Osteoblast (primary cell): ENCODE measurements around the gene TNS3. TPM values are rescaled to one million over a fixed set of nuclear protein-coding genes. Genes with fewer than 3 reads are reported as not detected.

ENCODE experiments used
- DNase-seq: peaks from one replicate; pipeline ENCODE4 v3.0.0; 2011; ENCODE audit warnings: low spot score, mixed read lengths; ENCODE audit not compliant: insufficient read length; ENCODE audit errors: missing footprints
- H2AFZ ChIP-seq: 2 replicates; pipeline ENCODE4 v1.6.0; 2011; ENCODE audit warnings: mild to moderate bottlenecking, low read length
- H3K27ac ChIP-seq: 2 replicates; pipeline ENCODE4 v1.5.1; 2011; ENCODE audit warnings: mild to moderate bottlenecking, low read depth, low read length, moderate library complexity
- H3K27me3 ChIP-seq: 2 replicates; pipeline ENCODE4 v1.6.0; 2012; ENCODE audit warnings: mild to moderate bottlenecking, control low read depth, inconsistent platforms, low read length, moderate library complexity; ENCODE audit not compliant: insufficient read depth
- H3K36me3 ChIP-seq: 2 replicates; pipeline ENCODE4 v1.5.1; 2011; ENCODE audit warnings: mild to moderate bottlenecking, low read length, control low read depth, moderate library complexity; ENCODE audit not compliant: insufficient read depth
- H3K4me1 ChIP-seq: 2 replicates; pipeline ENCODE4 v1.5.1; 2011; ENCODE audit warnings: mild to moderate bottlenecking, low read length, control low read depth, moderate library complexity; ENCODE audit not compliant: insufficient read depth
- H3K4me2 ChIP-seq: 2 replicates; pipeline ENCODE4 v1.6.0; 2011; ENCODE audit warnings: mild to moderate bottlenecking, low read length; ENCODE audit not compliant: insufficient read depth
- H3K4me3 ChIP-seq: fragments of 200-600 bp; sonication (generic); 3 replicates; pipeline ENCODE4 v1.5.1; 2012; ENCODE audit warnings: mild to moderate bottlenecking, low read length, inconsistent platforms; ENCODE audit not compliant: insufficient read depth
- H3K79me2 ChIP-seq: 2 replicates; pipeline ENCODE4 v1.6.0; 2012; ENCODE audit warnings: mild to moderate bottlenecking, low read length, control low read depth, inconsistent platforms; ENCODE audit not compliant: insufficient read depth
- H3K9me3 ChIP-seq: 2 replicates; pipeline ENCODE4 v1.5.1; 2011; ENCODE audit warnings: low read depth, low read length, control low read depth
- H4K20me1 ChIP-seq: 2 replicates; pipeline ENCODE4 v1.6.0; 2012; ENCODE audit warnings: mild to moderate bottlenecking, low read length, control low read depth; ENCODE audit not compliant: insufficient read depth
- total RNA-seq: library from RNA; depleted of rRNA; stranded (reverse); fragments of >200 nt; gene quantifications from 2 replicates; pipeline ENCODE4 v1.2.3, GENCODE V29; 2012
- TF ChIP-seq, protein P1 (sequence below): IDR thresholded peaks from 2 replicates; pipeline ENCODE4 v1.5.1; 2011; ENCODE audit warnings: mild to moderate bottlenecking, low read depth, low read length, moderate library complexity; ENCODE audit errors: extremely low read depth

TNS3 gene
- total RNA-seq, 1 donor: 67.3 TPM

DNA sequence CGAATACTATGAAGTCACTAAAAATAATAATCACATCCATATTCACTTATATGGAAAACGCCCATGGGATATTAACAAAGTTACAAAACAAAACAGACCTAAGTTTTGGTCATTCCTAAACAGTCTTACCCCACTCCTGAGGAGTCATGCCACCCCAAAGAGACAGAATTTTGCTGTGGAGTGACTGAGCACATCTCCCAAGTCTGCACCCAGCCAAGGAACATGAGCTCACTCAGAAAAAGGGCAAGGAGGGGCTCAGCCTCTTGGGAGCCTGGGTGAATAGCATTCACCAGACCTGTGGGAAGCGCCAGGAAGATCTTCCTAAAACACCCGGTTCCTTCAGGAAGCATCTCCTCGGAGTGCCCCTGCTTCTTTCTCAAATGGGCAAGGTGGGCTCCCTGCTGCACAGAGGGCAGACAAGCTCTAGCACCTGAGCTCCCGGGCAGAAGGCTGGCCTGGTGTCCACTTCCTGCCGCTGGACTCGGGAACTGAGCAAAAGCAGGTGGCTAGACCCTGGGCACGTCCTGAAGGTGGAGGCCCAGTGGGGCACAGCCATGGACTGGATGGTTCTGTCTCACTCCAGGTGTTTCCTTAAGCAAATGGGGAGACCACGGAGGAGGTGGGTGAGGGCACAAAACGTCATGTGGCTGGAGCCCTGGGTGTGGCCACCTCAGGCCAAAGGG lies 31.0 kb downstream of the TNS3 start:
- H3K27me3 ChIP-seq: no peaks in the 10 kb centered on the region
- H3K27ac ChIP-seq: no peak overlapping the region
- H3K79me2 ChIP-seq: peaks cover 39% of the 10 kb centered on the region
- H3K4me1 ChIP-seq: peaks cover 25% of the 10 kb centered on the region
- H3K4me2 ChIP-seq: no peak overlapping the region
- no peak overlapping the region for H2AFZ ChIP-seq
- no peaks in the 10 kb centered on the region for H3K9me3 ChIP-seq
- H4K20me1 ChIP-seq: peaks cover 48% of the 10 kb centered on the region
- H3K36me3 ChIP-seq: peaks cover 12% of the 10 kb centered on the region
- no peak overlapping the region for H3K4me3 ChIP-seq
- TF ChIP-seq, protein P1, sequence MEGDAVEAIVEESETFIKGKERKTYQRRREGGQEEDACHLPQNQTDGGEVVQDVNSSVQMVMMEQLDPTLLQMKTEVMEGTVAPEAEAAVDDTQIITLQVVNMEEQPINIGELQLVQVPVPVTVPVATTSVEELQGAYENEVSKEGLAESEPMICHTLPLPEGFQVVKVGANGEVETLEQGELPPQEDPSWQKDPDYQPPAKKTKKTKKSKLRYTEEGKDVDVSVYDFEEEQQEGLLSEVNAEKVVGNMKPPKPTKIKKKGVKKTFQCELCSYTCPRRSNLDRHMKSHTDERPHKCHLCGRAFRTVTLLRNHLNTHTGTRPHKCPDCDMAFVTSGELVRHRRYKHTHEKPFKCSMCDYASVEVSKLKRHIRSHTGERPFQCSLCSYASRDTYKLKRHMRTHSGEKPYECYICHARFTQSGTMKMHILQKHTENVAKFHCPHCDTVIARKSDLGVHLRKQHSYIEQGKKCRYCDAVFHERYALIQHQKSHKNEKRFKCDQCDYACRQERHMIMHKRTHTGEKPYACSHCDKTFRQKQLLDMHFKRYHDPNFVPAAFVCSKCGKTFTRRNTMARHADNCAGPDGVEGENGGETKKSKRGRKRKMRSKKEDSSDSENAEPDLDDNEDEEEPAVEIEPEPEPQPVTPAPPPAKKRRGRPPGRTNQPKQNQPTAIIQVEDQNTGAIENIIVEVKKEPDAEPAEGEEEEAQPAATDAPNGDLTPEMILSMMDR: no peak
- no peak for DNase-seq

DNA sequence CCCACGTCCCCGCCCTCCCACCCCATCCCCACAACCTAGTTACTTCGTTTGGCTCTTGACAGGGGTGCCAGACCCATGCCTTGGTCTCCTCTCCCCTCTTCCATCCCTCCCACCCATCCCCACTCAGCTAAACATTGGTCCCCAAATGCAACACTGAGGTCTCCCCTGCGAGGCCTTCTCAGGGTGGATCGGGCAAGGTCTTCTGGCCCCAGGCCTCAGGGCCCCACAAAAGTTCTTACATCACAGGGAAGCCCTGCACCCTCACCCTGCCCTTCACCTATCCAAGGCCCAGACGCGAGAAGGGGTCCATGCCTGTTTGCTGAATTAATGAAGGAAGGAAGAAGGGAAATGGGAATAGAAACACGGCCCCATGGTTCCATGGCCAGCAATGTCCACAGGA lies 32.0 kb downstream of the TNS3 start:
- H3K4me3 ChIP-seq: no peak overlapping the region
- H3K9me3 ChIP-seq: no peaks in the 10 kb centered on the region
- H3K4me1 ChIP-seq: peaks cover 25% of the 10 kb centered on the region
- H4K20me1 ChIP-seq: peaks cover 54% of the 10 kb centered on the region
- no peaks in the 10 kb centered on the region for H3K27me3 ChIP-seq
- H3K79me2 ChIP-seq: peaks cover 37% of the 10 kb centered on the region
- H3K27ac ChIP-seq: no peak overlapping the region
- H3K36me3 ChIP-seq: peaks cover 12% of the 10 kb centered on the region
- no peak overlapping the region for H2AFZ ChIP-seq
- TF ChIP-seq, protein P1: no peak
- no peak for DNase-seq
- H3K4me2 ChIP-seq: no peak overlapping the region

DNA sequence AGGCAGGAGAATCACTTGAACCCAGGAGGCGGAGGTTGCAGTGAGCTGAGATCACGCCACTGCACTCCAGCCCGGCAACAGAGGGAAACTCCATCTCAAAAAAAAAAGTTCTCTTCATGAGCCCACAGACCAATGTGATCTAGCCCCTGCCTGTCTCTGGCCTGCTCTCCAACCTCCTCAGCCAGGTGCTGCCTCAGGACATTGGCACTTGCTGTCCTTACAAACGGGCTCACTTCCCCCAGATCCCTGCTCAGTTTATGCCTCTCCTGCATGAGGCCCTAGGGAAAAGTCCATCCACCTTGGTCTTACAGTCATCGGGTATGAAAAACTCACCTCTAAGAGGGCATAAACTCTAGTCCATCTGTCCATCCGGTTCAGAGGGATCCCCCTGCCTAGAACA lies 32.5 kb downstream of the TNS3 start:
- peaks cover 25% of the 10 kb centered on the region for H3K4me1 ChIP-seq
- no peak overlapping the region for H2AFZ ChIP-seq
- TF ChIP-seq, protein P1: no peak
- H3K9me3 ChIP-seq: no peaks in the 10 kb centered on the region
- peaks cover 15% of the 10 kb centered on the region for H3K36me3 ChIP-seq
- no peaks in the 10 kb centered on the region for H3K27me3 ChIP-seq
- H3K4me2 ChIP-seq: no peak overlapping the region
- H3K79me2 ChIP-seq: peaks cover 35% of the 10 kb centered on the region
- H3K4me3 ChIP-seq: no peak overlapping the region
- H4K20me1 ChIP-seq: peaks cover 60% of the 10 kb centered on the region
- no peak overlapping the region for H3K27ac ChIP-seq
- no peak for DNase-seq

DNA sequence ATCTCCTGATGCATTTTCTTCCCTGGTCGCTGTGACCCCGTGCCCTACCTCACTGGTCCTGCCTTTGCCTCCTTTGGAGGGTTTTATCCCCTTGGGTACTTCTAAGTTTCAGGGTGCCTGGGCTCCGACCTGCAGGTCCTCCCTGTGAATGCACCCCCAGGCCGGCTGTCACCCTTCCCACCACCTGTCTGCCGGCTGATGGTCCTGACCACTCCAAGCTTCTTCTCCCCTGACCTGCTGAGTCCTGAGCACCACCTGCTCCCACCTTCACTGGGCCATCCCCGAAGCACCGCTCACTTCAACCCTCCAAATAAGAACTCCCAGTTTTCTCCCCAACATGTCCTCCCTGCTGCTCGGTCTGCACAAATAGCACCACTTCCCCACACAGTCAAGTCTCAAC lies 33.4 kb downstream of the TNS3 start:
- peaks cover 15% of the 10 kb centered on the region for H3K36me3 ChIP-seq
- H2AFZ ChIP-seq: no peak overlapping the region
- no peak overlapping the region for H3K4me3 ChIP-seq
- H3K4me2 ChIP-seq: no peak overlapping the region
- peaks cover 34% of the 10 kb centered on the region for H3K79me2 ChIP-seq
- no peaks in the 10 kb centered on the region for H3K27me3 ChIP-seq
- H4K20me1 ChIP-seq: peaks cover 68% of the 10 kb centered on the region
- no peaks in the 10 kb centered on the region for H3K9me3 ChIP-seq
- peak; percentile 13 for DNase-seq
- peaks cover 25% of the 10 kb centered on the region for H3K4me1 ChIP-seq
- H3K27ac ChIP-seq: no peak overlapping the region
- TF ChIP-seq, protein P1: no peak
